ENCODE data around the gene SFRP4.

The SFRP4 gene

DNA sequence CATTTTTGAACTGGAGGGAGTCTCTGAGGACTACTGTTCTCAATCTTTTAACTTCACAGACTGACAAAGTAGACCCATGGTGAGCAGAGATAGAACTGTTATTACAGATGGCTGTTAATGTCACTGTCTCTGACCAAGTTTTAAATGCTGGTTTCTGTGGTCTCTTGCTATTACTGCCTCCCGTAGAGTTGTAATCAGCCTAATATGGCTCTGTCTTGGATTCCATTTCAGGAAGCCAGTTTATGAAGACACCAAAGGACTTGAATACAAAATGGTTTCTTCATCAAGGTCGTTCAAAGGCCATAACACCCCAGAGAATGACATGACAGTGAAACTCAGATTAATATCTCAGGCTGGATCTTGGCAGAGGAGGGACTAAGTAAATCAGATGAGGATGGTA, 3.9 kb downstream of the SFRP4 start:
- Histone ChIP-seq H3K79me2 (ENCODE audit: insufficient read depth, low read length) (no peaks in the 10 kb centered on the region), H3F3A (ENCODE audit: insufficient read depth) (no peaks in the 10 kb centered on the region), H3K36me3 (ENCODE audit: low read length) (no peaks in the 10 kb centered on the region), H3K4me3 (ENCODE audit: insufficient read depth, low read length, poor library complexity, severe bottlenecking) (no peak overlapping the region), H4K20me1 (ENCODE audit: low read depth, low read length) (no peaks in the 10 kb centered on the region), H3K9me3 (ENCODE audit: insufficient read depth, low read length) (no peaks in the 10 kb centered on the region), H2AFZ (ENCODE audit: low read depth, low read length, severe bottlenecking) (no peak overlapping the region), H3K4me2 (ENCODE audit: low read depth, low read length, poor library complexity, severe bottlenecking) (no peak overlapping the region), H3K9ac (ENCODE audit: low read length) (no peak overlapping the region), H3K27me3 (ENCODE audit: low read length) (no peaks in the 10 kb centered on the region), H3K27ac (ENCODE audit: low read depth, low read length) (no peak overlapping the region), H3K9me2 (replicated peaks; ENCODE audit: insufficient read depth, low read length) (no peaks in the 10 kb centered on the region)
- TF ChIP-seq EZH2phosphoT487 (conservative IDR thresholded peaks at IDR 0.05; ENCODE audit: low read length): no peak

DNA sequence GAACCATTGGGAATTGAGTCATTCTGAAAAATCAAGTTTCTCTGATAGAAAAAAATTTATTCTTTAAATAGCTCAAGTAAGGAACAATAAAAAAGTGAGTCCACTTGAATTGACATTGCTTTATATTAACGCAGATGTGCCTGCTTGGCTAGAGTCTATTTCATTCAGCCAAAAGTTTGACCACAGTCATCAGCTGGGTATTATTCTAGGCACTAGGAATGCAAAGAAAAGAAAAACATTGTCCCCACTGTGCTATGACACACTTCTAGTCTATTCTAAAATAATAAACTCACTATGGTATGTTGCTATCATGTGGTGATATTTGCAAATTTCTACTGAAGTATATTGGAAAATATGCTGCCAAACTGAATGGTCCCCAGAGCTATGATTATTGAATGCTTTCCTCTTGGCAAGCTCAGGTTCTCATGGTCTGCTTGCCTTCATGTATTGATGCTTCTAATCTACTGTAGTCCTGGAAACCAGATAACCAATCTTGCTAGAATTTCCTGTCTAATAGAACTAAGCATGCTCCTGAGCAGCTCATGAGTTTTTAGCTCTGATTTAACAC, 8.3 kb downstream of the SFRP4 start:
- Histone ChIP-seq H3K9me3 (ENCODE audit: insufficient read depth, low read length) (no peaks in the 10 kb centered on the region), H3K27me3 (ENCODE audit: low read length) (no peaks in the 10 kb centered on the region), H3F3A (ENCODE audit: insufficient read depth) (no peaks in the 10 kb centered on the region), H3K4me2 (ENCODE audit: low read depth, low read length, poor library complexity, severe bottlenecking) (no peak overlapping the region), H2AFZ (ENCODE audit: low read depth, low read length, severe bottlenecking) (no peak overlapping the region), H3K27ac (ENCODE audit: low read depth, low read length) (no peak overlapping the region), H3K9me2 (replicated peaks; ENCODE audit: insufficient read depth, low read length) (no peaks in the 10 kb centered on the region), H3K4me3 (ENCODE audit: insufficient read depth, low read length, poor library complexity, severe bottlenecking) (no peak overlapping the region), H3K9ac (ENCODE audit: low read length) (no peak overlapping the region), H3K36me3 (ENCODE audit: low read length) (no peaks in the 10 kb centered on the region), H4K20me1 (ENCODE audit: low read depth, low read length) (no peaks in the 10 kb centered on the region), H3K79me2 (ENCODE audit: insufficient read depth, low read length) (no peaks in the 10 kb centered on the region)
- TF ChIP-seq EZH2phosphoT487 (conservative IDR thresholded peaks at IDR 0.05; ENCODE audit: low read length): no peak
- TF ChIP-seq, protein P1, sequence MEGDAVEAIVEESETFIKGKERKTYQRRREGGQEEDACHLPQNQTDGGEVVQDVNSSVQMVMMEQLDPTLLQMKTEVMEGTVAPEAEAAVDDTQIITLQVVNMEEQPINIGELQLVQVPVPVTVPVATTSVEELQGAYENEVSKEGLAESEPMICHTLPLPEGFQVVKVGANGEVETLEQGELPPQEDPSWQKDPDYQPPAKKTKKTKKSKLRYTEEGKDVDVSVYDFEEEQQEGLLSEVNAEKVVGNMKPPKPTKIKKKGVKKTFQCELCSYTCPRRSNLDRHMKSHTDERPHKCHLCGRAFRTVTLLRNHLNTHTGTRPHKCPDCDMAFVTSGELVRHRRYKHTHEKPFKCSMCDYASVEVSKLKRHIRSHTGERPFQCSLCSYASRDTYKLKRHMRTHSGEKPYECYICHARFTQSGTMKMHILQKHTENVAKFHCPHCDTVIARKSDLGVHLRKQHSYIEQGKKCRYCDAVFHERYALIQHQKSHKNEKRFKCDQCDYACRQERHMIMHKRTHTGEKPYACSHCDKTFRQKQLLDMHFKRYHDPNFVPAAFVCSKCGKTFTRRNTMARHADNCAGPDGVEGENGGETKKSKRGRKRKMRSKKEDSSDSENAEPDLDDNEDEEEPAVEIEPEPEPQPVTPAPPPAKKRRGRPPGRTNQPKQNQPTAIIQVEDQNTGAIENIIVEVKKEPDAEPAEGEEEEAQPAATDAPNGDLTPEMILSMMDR (IDR thresholded peaks at IDR 0.05; ENCODE audit: insufficient read depth, low read length, poor library complexity, severe bottlenecking): no peak

DNA sequence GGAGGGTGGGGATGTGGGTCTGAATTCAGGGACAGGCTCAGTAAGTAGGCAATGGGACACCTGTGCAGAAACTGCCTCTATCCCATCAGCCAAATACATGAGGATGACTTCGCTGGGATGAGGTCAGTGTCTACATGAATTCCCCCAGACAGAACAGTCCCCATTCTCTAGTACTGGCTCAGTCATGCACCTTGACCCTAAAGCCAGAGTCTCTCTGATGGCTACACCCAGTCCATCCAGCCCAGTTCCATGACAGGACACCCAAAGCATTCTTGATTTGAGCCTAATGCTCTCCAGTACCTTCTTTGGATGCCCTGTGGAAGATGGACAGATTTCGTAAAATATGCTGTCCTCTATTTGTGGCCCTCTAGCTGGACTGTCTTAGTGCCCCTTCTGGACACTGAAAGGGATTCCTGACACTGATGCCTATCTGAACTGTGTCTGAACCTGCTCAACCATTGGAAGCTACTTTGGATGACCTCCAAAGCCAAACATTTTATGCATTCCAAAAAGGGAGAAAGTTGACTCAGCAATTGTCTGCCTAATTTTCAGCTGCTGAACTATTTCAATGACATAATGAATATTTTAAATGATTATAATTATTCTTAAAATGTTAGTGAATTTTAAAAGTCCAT, 14.6 kb downstream of the SFRP4 start:
- TF ChIP-seq, protein P1 (IDR thresholded peaks at IDR 0.05; ENCODE audit: insufficient read depth, low read length, poor library complexity, severe bottlenecking): no peak
- TF ChIP-seq EZH2phosphoT487 (conservative IDR thresholded peaks at IDR 0.05; ENCODE audit: low read length): no peak
- Histone ChIP-seq H3K36me3 (ENCODE audit: low read length) (no peaks in the 10 kb centered on the region), H4K20me1 (ENCODE audit: low read depth, low read length) (no peaks in the 10 kb centered on the region), H3F3A (ENCODE audit: insufficient read depth) (no peaks in the 10 kb centered on the region), H3K9me3 (ENCODE audit: insufficient read depth, low read length) (no peaks in the 10 kb centered on the region), H3K9me2 (replicated peaks; ENCODE audit: insufficient read depth, low read length) (no peaks in the 10 kb centered on the region), H3K27me3 (ENCODE audit: low read length) (no peaks in the 10 kb centered on the region), H3K27ac (ENCODE audit: low read depth, low read length) (no peak overlapping the region), H2AFZ (ENCODE audit: low read depth, low read length, severe bottlenecking) (no peak overlapping the region), H3K4me2 (ENCODE audit: low read depth, low read length, poor library complexity, severe bottlenecking) (no peak overlapping the region), H3K4me3 (ENCODE audit: insufficient read depth, low read length, poor library complexity, severe bottlenecking) (no peak overlapping the region), H3K9ac (ENCODE audit: low read length) (no peak overlapping the region), H3K79me2 (ENCODE audit: insufficient read depth, low read length) (no peaks in the 10 kb centered on the region)

DNA sequence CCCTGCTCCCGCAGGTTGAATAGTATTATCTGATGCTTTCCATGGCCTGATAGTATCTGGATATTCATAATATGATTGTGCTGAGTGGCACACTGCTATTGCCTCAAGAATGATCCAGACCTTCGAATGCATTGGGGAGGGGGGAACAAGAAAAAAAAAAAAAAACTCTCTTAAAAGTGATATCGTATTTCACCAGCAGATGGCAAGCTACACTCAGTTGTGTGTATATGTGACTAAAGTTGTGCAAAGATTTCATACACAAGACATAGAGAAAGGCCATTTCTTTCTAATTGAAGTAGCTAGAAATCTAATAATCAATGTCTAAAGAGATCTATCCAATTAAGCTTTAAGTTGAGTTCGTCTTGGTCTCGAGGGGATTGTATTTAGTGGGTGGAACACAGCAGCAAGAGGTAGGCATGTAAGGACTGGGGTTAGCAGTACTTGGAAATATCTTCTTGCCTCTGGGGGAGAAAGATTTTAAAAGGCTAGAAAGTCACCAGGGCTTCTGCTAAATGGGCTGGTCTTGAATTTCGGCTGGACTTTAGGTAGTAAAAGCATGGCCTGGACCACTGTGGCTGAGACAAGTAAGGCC, 15.3 kb downstream of the SFRP4 start:
- Histone ChIP-seq H3K4me2 (ENCODE audit: low read depth, low read length, poor library complexity, severe bottlenecking) (no peak overlapping the region), H2AFZ (ENCODE audit: low read depth, low read length, severe bottlenecking) (no peak overlapping the region), H3K9ac (ENCODE audit: low read length) (no peak overlapping the region), H3K36me3 (ENCODE audit: low read length) (no peaks in the 10 kb centered on the region), H3K9me2 (replicated peaks; ENCODE audit: insufficient read depth, low read length) (no peaks in the 10 kb centered on the region), H3K4me3 (ENCODE audit: insufficient read depth, low read length, poor library complexity, severe bottlenecking) (no peak overlapping the region), H3K9me3 (ENCODE audit: insufficient read depth, low read length) (no peaks in the 10 kb centered on the region), H4K20me1 (ENCODE audit: low read depth, low read length) (no peaks in the 10 kb centered on the region), H3F3A (ENCODE audit: insufficient read depth) (no peaks in the 10 kb centered on the region), H3K27ac (ENCODE audit: low read depth, low read length) (no peak overlapping the region), H3K27me3 (ENCODE audit: low read length) (no peaks in the 10 kb centered on the region), H3K79me2 (ENCODE audit: insufficient read depth, low read length) (no peaks in the 10 kb centered on the region)
- TF ChIP-seq, protein P1 (IDR thresholded peaks at IDR 0.05; ENCODE audit: insufficient read depth, low read length, poor library complexity, severe bottlenecking): peak; percentile 57
- no peak for TF ChIP-seq EZH2phosphoT487 (conservative IDR thresholded peaks at IDR 0.05; ENCODE audit: low read length)
